CD4-positive, alpha-beta T cell treated with Interleukin-15 for 4 hours (primary cell): ENCODE results near the gene ANKS4B.
"Not testable (repeated sequence)": the region's sequence is repeated elsewhere in the genome, so short reads cannot be mapped to it uniquely, and the experiment has no call there.

Experiments
- DNase-seq: peaks from one replicate; pipeline ENCODE4 v3.0.0-alpha.2; 2020; ENCODE audit warnings: low spot score

Gene ANKS4B

DNA sequence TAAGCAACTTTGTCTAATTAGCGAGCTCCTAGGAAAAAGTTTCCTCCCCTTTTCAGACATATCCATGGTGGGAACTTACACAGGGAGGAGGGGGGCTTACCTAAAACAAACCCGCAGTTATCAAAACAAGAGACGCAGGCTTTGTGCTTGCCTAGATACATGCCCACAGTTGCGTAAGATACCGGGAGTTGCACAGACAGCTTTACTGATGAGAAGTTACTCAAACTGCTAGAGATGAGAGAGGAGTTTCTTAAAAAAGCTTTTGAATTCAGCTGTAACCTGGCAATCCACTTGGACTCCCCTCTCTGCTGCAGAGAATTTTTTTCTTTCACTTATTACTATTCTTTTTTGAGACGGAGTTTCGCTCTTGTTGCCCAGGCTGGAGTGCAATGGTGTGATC is 15.3 kb upstream of the ANKS4B start:
- DNase-seq, result no peak

DNA sequence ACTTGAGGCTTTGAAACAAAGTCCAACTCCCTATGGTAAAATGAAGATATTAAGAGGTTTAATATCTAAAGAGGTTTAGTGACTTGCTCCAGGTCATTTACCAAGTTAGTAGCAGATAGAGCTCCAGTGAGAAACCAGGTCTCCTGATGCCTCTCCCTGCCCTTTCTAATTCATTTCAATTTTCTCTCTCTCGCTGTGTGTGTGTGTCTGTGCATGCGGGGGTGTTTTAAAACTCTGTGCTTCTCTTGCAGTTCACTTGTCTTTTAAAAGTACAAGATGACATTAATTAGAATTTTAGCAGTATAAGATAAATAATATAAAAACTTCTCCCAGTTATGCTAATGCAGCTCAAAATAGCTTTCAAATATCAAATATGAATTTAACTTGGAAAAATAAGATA is 13.9 kb upstream of the ANKS4B start:
- no peak for DNase-seq

DNA sequence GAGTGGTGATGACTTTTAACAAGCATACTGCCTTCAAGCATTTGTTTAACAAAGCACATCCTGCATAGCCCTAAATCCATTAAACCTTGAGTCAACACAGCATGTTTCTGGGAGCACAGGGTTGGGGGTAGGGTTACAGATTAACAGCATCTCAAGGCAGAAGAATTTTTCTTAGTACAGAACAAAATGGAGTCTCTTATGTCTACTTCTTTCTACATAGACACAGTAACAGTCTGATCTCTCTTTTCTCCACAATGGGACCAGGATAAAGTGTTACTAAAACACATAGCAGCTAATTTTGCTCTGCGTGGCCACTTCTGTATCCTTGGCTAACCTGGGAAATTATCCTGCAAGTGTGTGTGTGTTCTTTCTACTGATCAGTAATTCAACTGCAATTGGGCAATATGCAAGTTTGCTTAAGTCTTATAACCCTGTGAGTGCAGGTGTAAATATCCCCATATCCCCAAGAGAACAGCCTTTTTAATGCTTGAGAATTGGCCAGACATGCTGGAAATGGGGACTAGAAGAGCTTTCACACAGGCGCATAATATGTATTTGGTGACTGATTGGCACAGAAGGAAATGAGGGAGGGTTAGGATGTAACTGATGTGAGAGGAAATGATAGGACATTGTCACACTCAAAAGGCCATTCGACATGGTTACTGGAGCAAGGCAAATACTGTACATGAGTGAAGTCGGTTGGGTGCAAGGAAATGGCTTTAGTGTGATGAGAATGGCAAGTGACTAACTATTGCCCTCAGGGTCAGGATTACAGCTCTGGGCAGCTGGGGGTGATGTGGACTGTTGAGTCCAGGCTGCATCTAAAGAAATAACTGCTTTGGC is 10.8 kb upstream of the ANKS4B start:
- no peak for DNase-seq

DNA sequence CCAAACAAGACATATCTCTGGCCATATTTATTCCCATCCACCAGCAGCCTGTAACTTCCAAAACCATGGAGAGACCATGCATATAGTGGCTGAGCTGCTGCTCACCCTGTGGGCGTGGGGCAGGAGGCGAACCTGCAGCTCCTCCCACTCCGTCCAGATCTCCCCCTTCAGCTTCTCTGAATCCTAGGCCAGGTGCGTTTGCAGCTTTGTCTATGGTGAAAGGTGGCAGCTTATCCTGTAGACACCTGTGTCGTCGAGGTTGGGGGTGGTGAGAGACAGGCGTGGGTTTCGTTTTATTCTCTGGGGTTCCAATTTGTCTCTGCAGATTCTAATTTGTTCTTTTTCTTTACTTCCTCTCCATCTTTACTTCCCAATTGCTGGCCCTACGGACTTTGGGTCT is 9.7 kb upstream of the ANKS4B start:
- DNase-seq, result no peak

DNA sequence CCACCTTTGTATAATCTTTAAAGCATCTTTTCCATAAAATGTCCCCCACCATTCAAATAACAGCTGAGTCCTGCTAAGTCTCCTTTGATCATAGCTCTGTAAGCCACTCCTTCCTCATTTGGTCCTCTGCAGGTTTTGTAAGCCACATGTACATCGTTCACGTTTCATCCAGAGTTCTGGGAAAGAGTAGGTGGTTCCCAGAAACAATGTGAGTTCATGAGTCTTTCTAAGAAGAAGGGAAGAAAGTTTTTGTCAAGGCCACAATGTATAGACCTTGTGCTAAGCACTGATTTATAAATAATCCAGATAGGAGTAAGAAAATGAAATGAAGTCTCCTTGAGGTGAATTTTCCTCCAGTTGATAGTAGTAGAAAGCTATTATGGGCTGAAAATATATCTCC is 8.7 kb upstream of the ANKS4B start:
- DNase-seq, result no peak

DNA sequence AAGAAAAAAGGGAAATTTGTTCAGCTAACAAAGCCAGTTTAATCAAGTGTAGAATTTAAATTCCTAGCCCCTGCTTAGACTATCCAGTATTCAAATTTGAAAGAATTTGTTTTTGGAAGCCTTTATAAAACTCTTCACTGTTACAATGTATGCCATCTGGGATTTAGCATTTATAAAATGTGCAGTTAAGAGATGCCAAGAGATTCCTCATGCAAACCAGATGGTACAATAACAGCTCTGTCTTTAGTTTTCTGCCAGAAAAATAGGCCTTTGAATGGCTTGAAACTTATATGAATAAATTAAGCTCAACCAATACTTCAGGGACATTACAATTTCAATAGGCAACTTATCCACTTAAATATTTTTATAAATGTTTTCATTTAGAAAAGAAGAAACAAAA is 6.8 kb upstream of the ANKS4B start:
- no peak for DNase-seq

DNA sequence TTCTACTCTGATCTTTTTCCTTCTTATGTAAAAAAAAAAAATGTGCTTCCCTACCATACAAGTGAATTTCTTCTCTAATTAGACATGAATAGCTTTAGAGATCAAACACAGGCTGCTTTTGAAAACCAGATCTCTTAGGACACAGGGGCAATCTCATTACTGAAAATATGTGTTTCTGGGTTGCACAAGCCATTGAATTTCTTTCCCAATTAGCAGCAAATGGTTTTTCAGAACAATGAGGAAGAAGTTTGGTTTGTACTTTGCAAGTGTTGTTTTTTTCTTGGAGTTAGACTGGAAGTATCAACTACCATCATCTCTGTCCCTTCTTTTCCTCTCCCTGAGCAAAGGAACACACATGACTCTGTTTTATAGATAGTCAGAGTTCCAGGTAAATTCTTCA is 5.6 kb upstream of the ANKS4B start:
- DNase-seq, result no peak

DNA sequence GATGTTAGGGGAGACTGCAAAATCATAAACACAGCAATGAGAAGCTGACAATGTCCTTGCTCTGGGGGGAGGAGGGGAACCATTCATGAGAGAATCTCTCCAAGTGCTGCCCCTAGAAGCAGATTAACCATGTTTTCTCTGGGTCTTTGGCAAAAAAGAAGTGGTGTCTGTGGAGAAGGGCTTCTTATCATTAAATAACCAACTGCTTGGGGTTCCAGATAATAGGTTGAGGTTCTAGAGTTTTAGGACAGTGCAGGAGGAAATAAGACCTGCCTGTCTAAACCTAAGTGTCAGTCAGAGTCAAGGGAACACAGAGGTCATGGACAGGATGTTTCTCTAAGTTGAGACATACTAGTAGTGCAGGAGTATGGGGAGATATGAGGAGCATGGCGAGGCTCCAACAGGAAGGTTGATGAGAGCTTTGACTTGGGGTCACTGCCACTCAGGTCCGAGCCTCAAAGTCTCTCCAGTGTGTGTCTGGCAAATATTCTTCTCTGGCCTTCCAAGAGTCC is 5.1 kb upstream of the ANKS4B start:
- no peak for DNase-seq

DNA sequence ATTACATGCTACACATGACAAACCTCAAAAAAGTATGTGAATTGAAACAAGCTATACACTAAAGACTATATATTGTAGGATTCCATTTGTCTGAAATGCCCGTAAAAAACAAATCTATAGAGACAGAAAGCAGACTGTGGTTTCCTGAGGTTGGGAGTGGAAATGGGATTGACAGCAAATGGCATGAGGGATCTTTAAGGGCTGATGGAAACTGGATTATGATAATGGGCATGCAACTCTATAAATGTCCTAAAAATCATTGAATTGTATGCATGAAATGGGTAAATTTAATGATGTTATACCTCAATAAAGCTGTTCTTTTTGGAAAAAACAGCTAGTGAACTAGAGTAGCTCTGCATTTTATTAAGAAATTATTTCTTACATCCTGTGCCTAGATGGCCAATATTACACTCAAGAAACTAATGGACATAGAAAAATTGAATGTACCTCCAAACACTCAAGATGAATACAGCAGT is 416 bp upstream of the ANKS4B start:
- DNase-seq, result no peak

DNA sequence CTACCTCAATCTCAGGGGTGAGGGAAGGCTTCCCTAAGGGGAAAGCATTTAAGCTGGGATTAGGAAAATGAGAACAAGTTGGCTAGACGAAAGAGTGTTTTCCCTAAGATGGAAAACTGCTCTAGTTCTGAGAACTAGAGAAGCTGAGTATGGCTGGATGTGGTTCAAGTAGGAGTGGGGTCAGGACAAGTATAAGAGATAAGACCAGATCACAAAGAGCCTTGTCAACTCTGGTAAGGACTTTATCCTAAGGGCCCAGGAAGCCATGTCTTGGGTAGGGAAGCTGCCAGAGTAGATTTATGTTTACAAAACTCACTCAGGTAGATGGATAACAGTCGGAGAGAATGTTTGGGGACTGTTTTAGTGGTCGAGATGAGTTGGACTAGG is 1.7 kb downstream of the ANKS4B start:
- DNase-seq, result no peak

DNA sequence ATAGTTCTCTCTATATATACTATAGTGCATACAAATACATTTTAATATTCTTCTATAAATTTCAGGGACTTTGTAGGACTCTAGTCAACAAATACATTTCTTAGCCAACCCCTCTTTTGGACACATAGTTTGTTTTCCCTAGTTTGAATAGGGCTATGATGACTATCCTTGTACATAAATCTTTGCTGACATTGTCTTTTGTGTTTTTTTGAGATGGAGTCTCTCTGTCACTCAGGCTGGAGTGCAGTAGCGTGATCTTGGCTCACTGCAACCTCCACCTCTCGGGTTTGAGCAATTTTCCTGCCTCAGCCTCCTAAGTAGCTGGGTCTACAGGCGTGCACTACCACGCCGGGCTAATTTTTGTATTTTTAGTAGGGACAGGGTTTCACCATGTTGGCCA is 3.3 kb downstream of the ANKS4B start:
- no peak for DNase-seq

DNA sequence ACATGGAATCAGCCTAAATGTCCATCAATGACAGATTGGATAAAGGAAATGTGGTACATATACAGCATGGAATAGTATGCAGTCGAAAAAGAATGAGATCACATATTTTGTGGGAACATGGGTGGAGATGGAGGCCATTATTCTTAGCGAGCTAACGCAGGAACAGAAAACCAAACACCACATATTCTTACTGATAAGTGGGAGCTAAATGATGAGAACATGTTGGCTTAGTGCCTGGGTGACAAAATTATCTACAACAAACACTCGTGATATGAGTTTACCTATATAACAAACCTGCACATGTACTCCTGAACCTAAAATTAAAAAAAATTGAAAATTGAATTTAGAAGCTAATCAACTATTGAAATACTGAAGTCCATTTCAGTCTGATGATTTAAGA is 6.1 kb downstream of the ANKS4B start:
- no peak for DNase-seq

DNA sequence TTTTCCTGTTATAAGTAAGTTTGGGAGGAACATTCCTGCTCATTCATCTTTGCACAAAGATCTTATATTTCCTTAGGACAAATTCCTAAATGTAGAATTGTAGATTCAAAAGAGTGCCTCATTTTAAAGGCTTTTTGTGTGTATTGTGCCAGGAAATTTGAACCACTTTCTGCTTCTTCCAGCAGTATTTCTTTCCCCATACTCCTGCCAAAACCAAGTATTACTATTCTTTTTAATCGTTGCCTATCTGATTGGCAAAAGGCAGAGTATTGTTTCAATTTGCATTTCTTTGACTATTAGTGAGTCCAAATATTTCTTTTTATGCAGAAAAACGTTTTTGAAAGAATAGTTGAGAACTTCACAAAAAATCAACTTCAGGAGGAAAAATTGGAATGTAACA is 9.3 kb downstream of the ANKS4B start:
- no peak for DNase-seq

DNA sequence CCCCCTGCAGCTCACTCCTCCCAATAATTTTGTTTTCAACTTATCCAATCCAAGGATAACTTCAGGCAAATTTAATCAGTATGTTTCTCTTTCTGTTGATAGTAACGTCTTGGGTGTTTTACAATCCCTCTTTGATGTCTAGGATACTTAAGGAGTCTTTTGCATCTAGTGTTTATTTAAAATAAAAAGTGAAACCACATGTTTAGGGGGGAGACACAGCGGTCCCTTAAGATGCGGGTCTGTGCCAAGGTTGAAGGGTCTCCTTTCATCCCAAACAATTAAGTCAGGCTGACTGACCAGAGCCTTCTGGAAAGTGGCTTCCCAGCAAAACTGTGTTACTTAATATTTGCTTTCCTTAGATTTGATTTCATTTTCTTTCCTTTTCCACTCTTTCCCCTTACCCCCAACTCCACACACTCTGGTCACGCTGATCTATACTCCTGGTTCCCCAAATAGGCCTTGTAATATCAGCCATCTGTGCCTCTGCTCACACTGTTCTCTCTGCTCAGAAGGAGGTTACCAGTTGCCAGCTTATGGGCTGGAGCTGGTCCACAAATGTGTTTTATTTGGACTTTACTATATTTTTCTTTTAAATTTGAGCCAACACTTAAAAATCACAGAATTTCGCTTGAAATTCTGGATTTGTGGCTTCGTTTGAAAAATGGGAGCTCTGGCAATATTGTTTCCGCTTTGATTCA is 11.2 kb downstream of the ANKS4B start:
- no peak for DNase-seq

DNA sequence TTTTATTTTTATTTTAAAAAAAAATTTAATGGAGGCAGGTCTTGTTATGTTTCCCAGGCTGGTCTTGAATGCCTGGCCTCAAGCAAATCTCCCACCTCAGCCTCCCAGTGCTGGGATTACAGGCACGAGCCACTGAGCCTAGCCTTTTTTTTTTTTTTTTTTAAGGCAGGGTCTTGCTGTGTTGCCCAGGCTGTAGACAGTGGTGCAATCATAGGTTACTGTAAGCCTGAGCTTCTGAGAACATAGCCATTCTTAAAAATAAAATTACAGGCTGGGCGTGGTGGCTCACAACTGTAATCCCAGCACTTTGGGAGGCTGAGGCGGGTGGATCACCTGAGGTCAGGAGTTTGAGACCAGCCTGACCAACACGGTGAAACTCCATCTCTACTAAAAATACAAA is 14.7 kb downstream of the ANKS4B start:
- DNase-seq, result not testable (repeated sequence)

DNA sequence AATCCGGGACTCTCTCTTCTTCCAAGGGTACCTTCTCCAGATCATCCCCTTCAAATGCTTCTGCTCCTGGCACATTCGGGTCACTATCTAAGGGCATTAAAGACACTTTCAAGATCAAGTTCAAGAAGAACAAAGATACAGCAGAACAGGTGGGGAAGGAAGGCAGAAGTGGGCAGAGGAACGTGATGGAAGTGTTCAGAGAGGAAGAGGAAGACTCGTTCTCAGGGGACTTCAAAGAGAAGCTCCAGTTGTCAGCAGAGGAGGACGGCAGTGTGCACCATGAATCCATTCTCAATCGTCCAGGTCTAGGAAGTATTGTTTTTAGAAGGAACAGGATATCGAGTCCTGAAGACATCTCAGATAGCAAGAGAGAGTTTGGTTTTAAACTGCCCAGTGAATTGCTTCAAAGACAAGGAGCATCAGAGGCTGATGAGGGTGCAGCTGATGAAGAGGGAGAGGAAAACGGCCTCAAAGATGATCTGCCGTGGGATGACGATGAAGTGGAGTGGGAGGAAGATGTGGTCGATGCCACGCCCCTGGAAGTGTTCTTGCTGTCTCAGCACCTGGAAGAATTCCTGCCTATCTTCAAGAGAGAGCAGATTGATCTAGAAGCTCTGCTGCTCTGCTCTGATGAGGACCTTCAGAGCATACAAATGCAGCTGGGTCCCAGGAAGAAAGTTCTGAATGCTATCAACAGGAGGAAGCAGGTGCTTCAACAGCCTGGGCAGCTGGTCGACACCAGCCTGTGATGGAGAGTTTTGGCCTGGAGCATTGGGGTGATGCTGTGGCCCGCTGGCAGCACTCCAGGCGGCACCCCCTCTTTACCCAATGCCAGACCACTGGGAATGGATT is 16.8 kb downstream of the ANKS4B start:
- no peak for DNase-seq

DNA sequence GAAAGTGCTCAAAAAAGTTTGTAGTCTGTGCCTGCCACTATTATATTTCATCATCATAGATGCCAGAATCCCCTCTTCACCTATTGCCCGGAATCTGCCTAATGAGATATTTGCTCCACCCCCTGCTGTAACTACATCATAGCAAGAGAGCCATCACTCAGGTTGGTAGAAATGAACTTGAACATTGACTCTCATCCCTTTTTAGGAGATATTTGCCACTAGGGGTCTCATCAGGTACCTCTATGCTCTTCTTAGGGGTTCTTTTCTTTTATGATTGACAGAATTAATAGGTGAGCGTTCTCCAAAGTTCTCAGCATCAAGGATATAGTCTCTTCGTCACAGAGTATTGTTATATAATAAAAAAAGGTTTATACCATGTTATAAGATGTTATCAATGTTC is 20.0 kb downstream of the ANKS4B start:
- no peak for DNase-seq

DNA sequence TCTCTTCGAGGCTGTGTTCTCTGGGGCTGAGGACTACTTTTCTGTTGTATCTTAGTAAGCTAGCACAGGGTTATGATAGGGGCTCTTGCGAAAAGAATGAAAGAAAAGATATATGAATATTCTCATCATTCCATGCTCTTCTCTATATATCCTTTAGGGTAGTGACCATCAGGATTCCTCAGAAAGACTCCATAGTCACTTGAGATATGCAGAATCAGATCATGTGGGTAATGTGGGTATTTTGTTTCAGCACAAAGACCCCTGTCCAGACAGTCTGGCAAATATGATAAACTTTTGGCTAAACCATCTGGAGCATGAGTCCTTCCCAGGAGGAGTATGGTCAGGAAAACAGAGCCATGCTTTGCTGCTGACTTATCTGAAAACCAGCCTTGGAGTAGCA is 23.1 kb downstream of the ANKS4B start:
- no peak for DNase-seq

DNA sequence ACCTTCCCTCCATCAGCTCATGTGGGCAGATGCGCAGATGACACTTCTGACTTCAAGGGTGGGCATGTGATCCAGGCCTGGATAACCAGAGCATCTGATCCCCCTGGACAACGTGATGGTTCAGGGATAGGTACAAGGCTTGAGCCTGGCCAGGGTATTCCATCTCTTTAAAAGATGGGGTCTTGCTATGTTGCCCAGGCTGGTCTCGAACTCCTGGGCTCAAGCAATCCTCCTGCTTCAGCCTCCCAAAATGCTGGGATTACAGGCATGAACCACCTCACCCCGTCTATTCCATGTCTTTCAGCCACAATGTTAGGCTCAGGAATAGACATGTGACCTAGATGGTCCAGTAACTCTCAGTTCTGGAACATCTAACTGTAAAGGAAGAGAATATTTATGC is 23.8 kb downstream of the ANKS4B start:
- DNase-seq, result no peak

DNA sequence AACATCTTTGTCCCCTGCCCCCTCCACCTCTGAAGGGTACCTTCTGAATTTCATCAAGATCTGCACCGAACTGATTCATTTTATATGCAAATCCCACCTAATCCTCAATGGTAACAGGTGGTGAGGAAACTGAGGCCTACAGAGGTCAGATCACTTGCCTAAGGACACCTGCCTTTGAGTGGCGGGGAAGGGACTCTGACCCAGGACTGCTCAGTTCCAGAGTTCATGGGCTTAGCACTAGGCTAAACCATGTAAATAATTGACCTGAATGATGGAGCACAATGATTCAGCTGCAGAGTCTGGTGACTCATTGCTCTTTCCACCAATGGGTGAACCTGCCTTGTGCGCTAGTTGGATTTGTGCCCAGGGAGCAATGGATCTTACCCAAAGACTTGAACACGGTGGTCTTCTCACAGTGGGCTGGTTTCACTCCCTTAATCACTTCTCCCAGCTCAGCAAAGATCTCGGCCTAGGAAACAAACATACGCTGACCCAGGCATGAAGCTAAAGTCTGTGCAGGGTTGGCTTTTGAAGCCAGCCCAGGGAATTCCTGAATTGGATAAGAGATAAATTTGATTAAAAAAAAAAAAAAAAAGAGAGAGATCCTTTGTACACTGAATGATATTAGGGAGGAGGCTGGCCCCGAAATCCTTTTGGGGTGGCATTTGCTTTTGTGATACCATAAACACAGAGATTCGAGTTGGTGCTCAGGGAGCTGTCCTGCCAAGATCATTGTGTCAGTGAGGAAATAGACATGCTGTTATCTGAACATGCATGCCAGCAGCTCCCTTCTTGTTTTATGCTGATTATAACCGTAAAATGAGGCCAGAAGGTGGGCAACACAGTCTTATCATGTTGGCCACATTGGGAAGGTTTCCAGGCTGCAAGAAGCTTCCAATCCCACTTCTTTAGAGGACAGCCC is 27.6 kb downstream of the ANKS4B start:
- DNase-seq, result no peak
